HCT116 (cell line): ENCODE data around the gene NDRG3.

ENCODE experiments used
- CEBPB ChIP-seq: IDR thresholded peaks from 2 replicates; pipeline ENCODE4 v1.6.1; 2012; ENCODE audit warnings: low read depth
- CTCF ChIP-seq, 3 experiments: fragments of 200-600 bp in 1 of 3; sonication (generic) in 1 of 3; IDR thresholded peaks in 2 of 3; conservative IDR thresholded peaks in 1 of 3; 2 replicates each; pipeline ENCODE4 v1.5.1; 2012 to 2017; ENCODE audit warnings: low read depth in 2 of 3, low read length in 2 of 3, antibody characterized with exemption in 1 of 3, borderline replicate concordance in 1 of 3, control low read depth in 1 of 3, mild to moderate bottlenecking in 1 of 3, mixed read lengths in 1 of 3, mixed run types in 1 of 3, moderate library complexity in 1 of 3; ENCODE audit not compliant: insufficient read depth in 1 of 3
- EZH2 ChIP-seq: fragments of 200-600 bp; sonication (generic); IDR thresholded peaks from 2 replicates; pipeline ENCODE4 v1.6.1; 2017; ENCODE audit warnings: antibody characterized with exemption, mixed run types
- EZH2phosphoT487 ChIP-seq: fragments of 200-600 bp; IDR thresholded peaks from 2 replicates; pipeline ENCODE4 v1.6.1; 2018; ENCODE audit warnings: antibody characterized with exemption, borderline replicate concordance
- POLR2A ChIP-seq: IDR thresholded peaks from 2 replicates; pipeline ENCODE4 v1.7.0; 2011; ENCODE audit warnings: borderline replicate concordance; ENCODE audit not compliant: insufficient read depth, insufficient read length; ENCODE audit errors: extremely low read depth
- POLR2AphosphoS5 ChIP-seq: IDR thresholded peaks from 2 replicates; pipeline ENCODE4 v1.6.1; 2011; ENCODE audit warnings: mild to moderate bottlenecking, low read depth, low read length, moderate library complexity
- ZNF274 ChIP-seq: fragments of 200-500 bp; sonication (Bioruptor generic); IDR thresholded peaks from 2 replicates; pipeline ENCODE4 v1.6.1; 2014; ENCODE audit warnings: mild to moderate bottlenecking, low read depth, low read length, inconsistent platforms
- TF ChIP-seq, protein P1 (sequence below): IDR thresholded peaks from 2 replicates; pipeline ENCODE4 v1.6.1; 2012
- TF ChIP-seq, protein P2 (sequence below): IDR thresholded peaks from 2 replicates; pipeline ENCODE4 v1.6.1; 2012; ENCODE audit warnings: low read depth

DNA sequence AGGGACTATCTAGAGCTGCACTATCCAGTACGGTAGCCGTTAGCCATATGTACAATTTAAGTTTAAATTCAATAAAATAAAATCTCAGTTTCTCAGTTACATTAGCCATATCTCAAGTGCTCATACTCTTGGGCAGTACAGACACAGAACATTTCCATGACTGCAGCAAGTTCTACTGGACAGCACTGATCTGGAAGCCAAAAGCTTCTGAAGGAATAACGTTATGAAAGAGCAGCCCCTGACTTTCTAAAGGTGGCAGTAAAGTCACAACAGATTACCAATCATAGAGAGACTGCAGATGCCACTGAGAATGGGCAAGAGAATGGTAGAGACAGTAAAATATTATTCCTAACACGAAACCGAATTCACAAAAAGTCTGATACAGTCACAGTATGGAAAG is 36.8 kb downstream of the NDRG3 start:
- TF ChIP-seq CTCF (IDR thresholded peaks at IDR 0.05 in 2 of 3, conservative IDR thresholded peaks at IDR 0.05 in 1 of 3; ENCODE audit: borderline replicate concordance in 1 of 3, insufficient read depth in 1 of 3, low read depth in 2 of 3, low read length in 2 of 3) (no peak), POLR2AphosphoS5 (no peak), EZH2 (no peak), EZH2phosphoT487 (no peak), POLR2A (no peak), CEBPB (no peak), ZNF274 (no peak)
- TF ChIP-seq, protein P1, sequence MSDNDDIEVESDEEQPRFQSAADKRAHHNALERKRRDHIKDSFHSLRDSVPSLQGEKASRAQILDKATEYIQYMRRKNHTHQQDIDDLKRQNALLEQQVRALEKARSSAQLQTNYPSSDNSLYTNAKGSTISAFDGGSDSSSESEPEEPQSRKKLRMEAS = no peak
- TF ChIP-seq, protein P2, sequence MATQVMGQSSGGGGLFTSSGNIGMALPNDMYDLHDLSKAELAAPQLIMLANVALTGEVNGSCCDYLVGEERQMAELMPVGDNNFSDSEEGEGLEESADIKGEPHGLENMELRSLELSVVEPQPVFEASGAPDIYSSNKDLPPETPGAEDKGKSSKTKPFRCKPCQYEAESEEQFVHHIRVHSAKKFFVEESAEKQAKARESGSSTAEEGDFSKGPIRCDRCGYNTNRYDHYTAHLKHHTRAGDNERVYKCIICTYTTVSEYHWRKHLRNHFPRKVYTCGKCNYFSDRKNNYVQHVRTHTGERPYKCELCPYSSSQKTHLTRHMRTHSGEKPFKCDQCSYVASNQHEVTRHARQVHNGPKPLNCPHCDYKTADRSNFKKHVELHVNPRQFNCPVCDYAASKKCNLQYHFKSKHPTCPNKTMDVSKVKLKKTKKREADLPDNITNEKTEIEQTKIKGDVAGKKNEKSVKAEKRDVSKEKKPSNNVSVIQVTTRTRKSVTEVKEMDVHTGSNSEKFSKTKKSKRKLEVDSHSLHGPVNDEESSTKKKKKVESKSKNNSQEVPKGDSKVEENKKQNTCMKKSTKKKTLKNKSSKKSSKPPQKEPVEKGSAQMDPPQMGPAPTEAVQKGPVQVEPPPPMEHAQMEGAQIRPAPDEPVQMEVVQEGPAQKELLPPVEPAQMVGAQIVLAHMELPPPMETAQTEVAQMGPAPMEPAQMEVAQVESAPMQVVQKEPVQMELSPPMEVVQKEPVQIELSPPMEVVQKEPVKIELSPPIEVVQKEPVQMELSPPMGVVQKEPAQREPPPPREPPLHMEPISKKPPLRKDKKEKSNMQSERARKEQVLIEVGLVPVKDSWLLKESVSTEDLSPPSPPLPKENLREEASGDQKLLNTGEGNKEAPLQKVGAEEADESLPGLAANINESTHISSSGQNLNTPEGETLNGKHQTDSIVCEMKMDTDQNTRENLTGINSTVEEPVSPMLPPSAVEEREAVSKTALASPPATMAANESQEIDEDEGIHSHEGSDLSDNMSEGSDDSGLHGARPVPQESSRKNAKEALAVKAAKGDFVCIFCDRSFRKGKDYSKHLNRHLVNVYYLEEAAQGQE = no peak
